NCI-H187 (cell line): Measurements from ENCODE around the gene SLC8B1.

ENCODE experiments used
- DNase-seq, 2 experiments: peaks; one replicate each; lab custom pipeline; 2025; lab: John Stamatoyannopoulos, UW

Gene SLC8B1

GRCh38 chr12:113334786-113335539 is at the start of gene SLC8B1:
Gene SLC8B1, minus strand, starts transcription at chr12:113335109. Its CDS starts 2,231 bp downstream, at chr12:113332878.
- peak; percentile 32 to 59 for DNase-seq

- no peak for DNase-seq
Measured at GRCh38 chr12:113382206-113382605, 47.3 kb upstream of the SLC8B1 start.

GRCh38 chr12:113381220-113381619 is 46.3 kb upstream of the SLC8B1 start:
- no peak for DNase-seq

DNA sequence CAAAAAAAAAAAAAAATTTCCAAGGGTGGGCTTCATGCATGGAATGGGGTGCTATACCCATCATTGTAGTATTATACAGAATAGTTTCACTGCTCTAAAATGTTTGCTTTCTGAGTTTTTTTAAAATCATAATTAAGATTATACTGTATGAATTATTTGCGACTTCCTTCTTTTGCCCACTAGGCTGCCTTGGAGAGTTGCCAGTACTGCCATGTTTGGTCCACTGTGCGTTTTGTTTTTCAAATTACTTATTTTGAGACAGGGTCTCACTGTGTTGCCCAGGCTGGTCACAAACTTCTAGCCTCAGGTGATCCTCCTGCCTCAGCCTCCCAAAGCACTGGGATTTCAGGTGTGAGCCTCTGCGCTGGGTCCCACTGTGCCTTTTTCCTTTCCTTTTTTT is 43.4 kb upstream of the SLC8B1 start:
- no peak for DNase-seq

DNA sequence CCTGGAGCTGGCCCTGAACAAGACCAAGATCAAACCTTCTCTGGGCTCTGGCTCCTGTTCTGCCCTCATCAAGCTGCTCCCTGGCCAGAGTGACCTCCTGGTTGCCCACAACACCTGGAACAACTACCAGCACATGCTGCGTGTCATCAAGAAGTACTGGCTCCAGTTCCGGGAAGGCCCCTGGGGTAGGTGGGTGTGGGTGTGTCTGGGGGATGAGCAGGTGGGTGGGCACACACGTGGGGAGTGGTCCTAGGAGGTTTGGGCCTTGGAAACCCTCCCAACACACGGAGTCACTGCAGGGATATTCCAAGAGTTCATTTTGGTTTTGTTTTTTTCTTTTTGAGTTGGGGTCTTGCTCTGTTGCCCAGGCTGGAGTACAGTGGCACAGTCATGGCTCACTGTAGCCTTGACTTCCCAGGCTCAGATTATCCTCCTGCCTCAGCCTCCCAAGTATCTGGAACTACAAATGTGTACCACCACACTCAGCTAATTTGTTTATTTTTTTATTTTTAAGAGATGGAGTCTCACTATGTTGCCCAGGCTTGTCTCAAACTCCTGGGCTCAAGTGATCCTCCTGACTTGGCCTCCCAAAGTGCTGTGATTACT is 40.0 kb upstream of the SLC8B1 start:
- no peak for DNase-seq

- DNase-seq, result no peak
Measured at GRCh38 chr12:113373969-113374368, 39.1 kb upstream of the SLC8B1 start.

DNA sequence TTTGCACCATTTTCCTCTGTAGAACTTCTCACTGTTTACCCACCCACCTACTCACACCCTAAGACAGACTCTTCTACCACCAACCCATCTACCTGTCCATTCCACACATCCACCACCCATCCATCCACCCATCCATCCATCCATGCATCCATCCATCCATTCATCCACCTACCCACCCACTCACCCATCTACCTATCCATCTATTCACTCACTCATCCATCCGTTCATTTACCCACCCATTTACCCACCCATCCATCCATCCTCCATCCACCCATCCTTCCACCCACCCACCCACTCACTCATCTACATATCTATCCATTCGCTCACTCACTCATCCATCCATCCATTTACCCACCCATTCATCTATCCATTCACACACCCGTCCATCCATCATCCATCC is 38.5 kb upstream of the SLC8B1 start:
- DNase-seq, result no peak

GRCh38 chr12:113372371-113372770 is 37.5 kb upstream of the SLC8B1 start:
- no peak for DNase-seq

- no peak for DNase-seq
Measured at GRCh38 chr12:113371808-113372207, 36.9 kb upstream of the SLC8B1 start.

DNA sequence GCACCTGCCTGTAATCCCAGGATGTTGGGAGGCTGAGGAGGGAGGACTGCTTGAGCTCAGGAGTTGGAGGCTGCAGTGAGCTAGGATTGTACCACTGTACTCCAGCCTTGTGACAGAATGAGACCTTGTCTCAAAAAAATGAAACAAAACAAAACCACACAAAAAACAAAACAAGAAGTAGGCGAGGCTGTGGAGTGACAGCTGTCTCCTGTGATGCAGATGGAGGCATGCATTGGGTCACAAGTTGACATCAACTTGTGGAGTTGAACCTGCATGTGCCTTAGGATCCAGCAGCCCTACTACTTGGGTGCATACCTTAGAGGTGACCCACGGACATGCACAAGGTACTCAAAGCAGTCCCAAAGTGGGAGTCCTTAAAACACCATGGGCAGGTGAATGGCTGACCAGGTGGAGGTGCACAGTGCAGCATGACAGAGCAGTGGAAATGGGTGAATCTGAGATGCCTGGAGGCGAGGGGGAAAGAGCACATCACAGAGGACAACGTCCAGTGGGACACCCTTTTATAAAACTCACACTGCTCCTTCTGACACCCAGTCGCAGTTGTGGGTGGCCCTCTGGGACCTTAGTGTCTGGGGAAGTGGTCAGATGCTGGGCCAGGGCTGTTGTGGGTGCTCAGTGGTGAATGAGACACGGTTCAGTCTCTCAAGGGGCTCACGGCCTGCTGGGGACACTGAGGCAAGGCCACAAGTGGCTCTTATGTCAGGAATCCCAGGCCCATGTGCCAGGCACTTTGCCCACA is 36.2 kb upstream of the SLC8B1 start:
- DNase-seq, result no peak

DNA sequence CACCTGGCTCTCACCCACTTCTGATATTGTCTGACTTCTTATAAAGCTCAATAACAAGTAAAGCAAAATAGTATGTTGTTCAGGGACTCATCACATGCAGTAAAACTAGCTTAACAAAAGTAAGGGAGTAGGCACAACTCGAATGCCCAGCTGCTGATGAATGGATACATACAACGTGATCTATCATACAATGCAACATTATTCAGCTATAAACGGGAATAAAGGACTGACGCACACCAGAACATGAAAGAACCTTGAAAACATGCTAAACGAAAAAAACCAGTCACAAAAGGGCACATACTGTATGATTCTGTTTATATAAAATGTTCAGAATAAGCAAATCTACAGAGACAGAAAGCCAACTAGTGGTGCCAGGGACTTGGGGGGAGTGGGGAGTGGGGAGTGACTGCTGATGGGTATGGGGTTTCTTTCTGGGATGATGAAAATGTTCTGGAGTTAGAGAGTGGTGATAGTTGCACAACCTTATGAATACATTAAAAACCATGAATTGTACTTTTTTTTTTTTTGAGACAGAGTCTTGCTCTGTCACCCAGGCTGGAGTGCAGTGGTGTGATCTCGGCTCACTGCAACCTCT is 34.6 kb upstream of the SLC8B1 start:
- no peak for DNase-seq

- DNase-seq, result no peak
Measured at GRCh38 chr12:113368331-113368730, 33.4 kb upstream of the SLC8B1 start.

GRCh38 chr12:113366827-113367226 is 31.9 kb upstream of the SLC8B1 start:
- DNase-seq, result no peak

DNA sequence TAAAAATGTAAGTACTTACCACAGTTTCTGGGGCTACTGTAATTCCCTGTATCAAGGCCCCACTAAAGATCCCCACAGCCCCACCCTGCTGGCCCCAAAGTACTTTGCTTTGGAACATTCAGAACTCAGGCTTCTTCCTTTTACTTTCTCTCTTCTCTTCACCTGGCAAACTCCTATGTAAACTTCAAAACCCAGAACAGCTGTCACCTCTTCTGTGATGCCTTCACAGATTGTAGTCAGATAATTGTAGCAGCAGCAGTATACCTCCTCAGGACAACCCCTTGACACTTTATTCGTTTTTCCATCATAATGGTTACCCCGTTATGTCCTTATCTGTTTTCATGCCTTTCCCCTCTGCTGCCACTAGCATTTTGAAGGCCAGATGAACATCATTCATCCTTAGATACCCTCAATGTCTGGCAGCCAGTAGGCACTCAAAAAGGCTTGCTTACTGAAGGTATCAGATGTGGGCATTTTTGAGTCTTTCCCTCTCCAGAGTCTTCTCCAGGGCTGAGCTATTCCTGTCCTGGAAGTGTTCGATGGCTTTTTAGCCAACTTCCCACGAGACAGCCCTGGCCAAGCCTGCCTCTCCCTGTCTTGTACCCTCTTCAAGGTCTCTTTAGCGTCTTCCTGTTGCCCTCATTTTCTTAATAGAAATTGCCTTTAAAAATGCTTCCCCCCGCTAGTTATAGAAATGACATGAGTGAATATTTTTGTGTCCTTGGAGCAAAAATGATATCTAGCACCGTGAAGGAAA is 30.9 kb upstream of the SLC8B1 start:
- DNase-seq, result no peak

- DNase-seq, result no peak
Measured at GRCh38 chr12:113364698-113365097, 29.8 kb upstream of the SLC8B1 start.

DNA sequence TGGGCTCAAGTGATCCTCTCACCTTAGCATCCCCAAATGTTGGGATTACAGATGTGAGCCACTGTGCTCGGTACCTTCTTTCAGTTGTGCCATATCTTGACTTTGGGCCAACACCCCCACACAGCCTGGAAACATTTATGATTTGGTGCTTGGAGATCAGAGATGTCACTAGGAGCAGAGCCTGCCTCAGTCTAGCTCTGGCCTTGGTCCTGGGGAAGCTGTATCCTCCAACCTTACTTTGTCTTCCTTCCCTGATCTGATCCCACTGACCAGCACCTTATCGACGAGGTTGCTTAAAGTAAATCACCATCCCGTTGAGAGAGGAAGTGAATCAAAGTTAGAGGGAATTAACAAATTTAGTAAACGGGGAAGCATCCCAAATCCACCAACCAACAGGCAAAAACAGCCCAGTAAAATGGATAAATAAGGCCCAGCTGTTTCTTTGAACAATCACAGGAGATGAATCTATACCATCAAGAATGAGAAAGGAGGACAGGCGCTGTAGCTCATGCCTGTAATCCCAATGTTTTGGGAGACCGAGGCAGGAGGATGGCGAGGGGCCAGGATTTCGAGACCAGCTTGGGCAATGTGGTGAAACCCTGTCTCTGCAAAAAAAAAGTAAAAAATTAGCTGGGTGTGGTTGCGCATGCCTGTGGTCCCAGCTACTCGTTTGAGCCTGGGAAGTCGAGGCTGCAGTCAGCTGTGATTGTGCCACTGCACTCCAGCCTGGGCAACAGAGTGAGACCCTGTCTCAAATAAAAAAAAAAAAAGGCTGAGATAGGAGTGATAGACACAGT is 26.9 kb upstream of the SLC8B1 start:
- DNase-seq, result no peak

GRCh38 chr12:113359939-113360748 is 25.2 kb upstream of the SLC8B1 start:
- DNase-seq, result no peak

GRCh38 chr12:113359133-113359938 is 24.4 kb upstream of the SLC8B1 start:
- no peak for DNase-seq

GRCh38 chr12:113358381-113359132 is 23.6 kb upstream of the SLC8B1 start, which contains the start of gene PLBD2:
Gene PLBD2, plus strand, starts transcription at chr12:113358587. Its CDS starts 14 bp downstream, at chr12:113358601.
- DNase-seq, result peak; percentile 74 to 91
